GM19099 (cell line): Measurements from ENCODE around the gene DENND2A.
A peak's percentile ranks its signal among the peaks of the same experiment; 100 is the strongest.

Source experiments
- POLR2A ChIP-seq: IDR thresholded peaks from 3 replicates; pipeline ENCODE4 v1.6.1; 2011; ENCODE audit warnings: low read depth; ENCODE audit not compliant: insufficient read length; ENCODE audit errors: extremely low read depth

DENND2A gene

GRCh38 chr7:140485500-140486265 is 154.9 kb downstream of the DENND2A start:
- TF ChIP-seq POLR2A, result no peak

- TF ChIP-seq POLR2A, result no peak
Observed at GRCh38 chr7:140484951-140485499, 155.6 kb downstream of the DENND2A start.

GRCh38 chr7:140484479-140484878 is 156.1 kb downstream of the DENND2A start:
- no peak for TF ChIP-seq POLR2A

GRCh38 chr7:140479739-140480084 is 160.9 kb downstream of the DENND2A start:
- TF ChIP-seq POLR2A, result no peak

- TF ChIP-seq POLR2A, result peak; percentile 73
Observed at GRCh38 chr7:140479062-140479738, 161.4 kb downstream of the DENND2A start, which contains the start of gene MKRN1. Gene MKRN1, minus strand, starts transcription at chr7:140479505. Its CDS starts 161 bp downstream, at chr7:140479344.

GRCh38 chr7:140478246-140479061 is 162.2 kb downstream of the DENND2A start:
- TF ChIP-seq POLR2A, result no peak

- no peak for TF ChIP-seq POLR2A
Observed at GRCh38 chr7:140476698-140477261, 163.8 kb downstream of the DENND2A start.

GRCh38 chr7:140475747-140476333 is 164.8 kb downstream of the DENND2A start:
- TF ChIP-seq POLR2A, result no peak
